ENCODE measurements around the gene CIRBP.

The CIRBP gene

DNA sequence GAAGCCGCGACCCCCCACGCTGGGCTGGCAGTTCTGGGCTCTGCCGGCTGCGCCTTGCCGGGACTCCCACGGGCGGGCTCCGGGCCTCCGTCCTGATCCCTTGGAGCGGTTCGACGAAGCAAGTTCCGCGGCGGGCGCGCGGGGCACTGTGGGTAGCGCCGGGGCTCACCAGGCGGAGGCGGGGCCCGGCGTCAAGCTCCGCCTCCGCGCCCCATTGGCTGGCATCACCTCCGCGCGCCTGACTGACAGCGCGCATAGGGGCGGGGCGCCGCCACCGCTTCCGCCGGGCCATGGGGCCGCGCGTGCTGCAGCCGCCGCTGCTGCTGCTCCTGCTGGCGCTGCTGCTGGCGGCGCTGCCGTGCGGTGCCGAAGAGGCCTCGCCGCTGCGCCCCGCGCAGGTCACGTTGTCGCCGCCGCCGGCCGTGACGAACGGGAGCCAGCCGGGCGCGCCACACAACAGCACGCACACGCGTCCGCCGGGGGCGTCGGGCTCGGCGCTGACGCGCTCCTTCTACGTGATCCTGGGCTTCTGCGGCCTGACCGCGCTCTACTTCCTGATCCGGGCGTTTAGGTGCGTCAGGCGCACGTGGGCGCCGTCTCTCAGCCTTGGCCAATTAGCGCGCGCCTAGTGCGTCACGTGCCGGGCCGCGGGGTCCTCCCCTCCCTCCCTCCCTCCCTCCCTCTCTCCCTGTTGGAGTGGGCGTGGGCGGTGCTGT lies 6.3 kb downstream of the CIRBP start, which contains the start of gene FAM174C:
Gene FAM174C, plus strand, starts transcription at position 271 of the 716 bp plus-strand sequence. Its CDS starts 20 bp downstream, at position 291.
- TF ChIP-seq SIN3A (IDR thresholded peaks at IDR 0.05; ENCODE audit: borderline replicate concordance, insufficient read depth, low read length) (peak; percentile 44; the same call in 1 of the 2 replicates), FOXP2 (optimal IDR thresholded peaks at IDR 0.05; ENCODE audit: borderline replicate concordance, extremely low read depth, extremely low read length, insufficient read depth) (no peak), POLR2AphosphoS5 (IDR thresholded peaks at IDR 0.05; ENCODE audit: low read depth, low read length) (peak; percentile 88), TAF1 (IDR thresholded peaks at IDR 0.05; ENCODE audit: borderline replicate concordance, insufficient read depth, low read length) (peak; percentile 69; the same call in 1 of the 2 replicates)
- TF ChIP-seq, protein P1, sequence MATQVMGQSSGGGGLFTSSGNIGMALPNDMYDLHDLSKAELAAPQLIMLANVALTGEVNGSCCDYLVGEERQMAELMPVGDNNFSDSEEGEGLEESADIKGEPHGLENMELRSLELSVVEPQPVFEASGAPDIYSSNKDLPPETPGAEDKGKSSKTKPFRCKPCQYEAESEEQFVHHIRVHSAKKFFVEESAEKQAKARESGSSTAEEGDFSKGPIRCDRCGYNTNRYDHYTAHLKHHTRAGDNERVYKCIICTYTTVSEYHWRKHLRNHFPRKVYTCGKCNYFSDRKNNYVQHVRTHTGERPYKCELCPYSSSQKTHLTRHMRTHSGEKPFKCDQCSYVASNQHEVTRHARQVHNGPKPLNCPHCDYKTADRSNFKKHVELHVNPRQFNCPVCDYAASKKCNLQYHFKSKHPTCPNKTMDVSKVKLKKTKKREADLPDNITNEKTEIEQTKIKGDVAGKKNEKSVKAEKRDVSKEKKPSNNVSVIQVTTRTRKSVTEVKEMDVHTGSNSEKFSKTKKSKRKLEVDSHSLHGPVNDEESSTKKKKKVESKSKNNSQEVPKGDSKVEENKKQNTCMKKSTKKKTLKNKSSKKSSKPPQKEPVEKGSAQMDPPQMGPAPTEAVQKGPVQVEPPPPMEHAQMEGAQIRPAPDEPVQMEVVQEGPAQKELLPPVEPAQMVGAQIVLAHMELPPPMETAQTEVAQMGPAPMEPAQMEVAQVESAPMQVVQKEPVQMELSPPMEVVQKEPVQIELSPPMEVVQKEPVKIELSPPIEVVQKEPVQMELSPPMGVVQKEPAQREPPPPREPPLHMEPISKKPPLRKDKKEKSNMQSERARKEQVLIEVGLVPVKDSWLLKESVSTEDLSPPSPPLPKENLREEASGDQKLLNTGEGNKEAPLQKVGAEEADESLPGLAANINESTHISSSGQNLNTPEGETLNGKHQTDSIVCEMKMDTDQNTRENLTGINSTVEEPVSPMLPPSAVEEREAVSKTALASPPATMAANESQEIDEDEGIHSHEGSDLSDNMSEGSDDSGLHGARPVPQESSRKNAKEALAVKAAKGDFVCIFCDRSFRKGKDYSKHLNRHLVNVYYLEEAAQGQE (IDR thresholded peaks at IDR 0.05; ENCODE audit: insufficient read depth in 1 of 2, low read depth in 2 of 2, low read length in 2 of 2) = no peak

DNA sequence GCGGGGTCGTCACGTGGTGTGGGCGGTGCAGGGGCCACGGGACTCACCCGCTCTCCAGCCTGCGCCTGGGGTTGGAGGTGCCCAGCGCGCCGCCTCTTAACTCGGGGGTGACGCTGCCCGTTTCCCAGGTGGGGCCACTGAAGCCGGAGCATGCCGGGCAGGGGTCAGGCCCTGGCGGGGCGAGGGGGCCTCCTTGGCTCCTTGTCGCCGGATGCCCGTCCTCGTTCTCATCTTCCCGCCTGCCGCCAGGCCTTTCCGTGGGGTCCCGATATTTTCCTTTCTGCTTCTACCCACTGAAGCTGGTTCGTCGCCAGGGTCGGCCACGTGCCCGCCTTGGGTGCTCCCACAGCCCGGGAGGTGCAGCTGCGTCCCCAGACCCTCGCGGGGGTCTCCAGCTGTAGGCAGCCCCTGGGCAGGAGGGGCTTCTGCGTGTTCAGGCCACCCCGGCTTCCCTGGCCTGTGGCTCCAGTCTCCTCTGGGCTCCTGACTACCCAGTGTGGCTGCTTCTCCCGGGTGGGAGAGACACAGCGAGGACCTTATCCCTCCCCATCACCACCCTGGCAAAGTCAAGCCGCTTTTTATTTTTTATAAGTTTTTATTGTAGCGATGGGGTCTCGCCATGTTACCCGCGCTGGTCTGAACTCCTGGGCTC lies 7.0 kb downstream of the CIRBP start:
- TF ChIP-seq, protein P1 (IDR thresholded peaks at IDR 0.05; ENCODE audit: insufficient read depth in 1 of 2, low read depth in 2 of 2, low read length in 2 of 2) = no peak
- no peak; the same call in 1 of the 2 replicates for TF ChIP-seq POLR2AphosphoS5 (IDR thresholded peaks at IDR 0.05; ENCODE audit: low read depth, low read length)
- TF ChIP-seq FOXP2 (optimal IDR thresholded peaks at IDR 0.05; ENCODE audit: borderline replicate concordance, extremely low read depth, extremely low read length, insufficient read depth) = no peak
- TF ChIP-seq SIN3A (IDR thresholded peaks at IDR 0.05; ENCODE audit: borderline replicate concordance, insufficient read depth, low read length) = peak; percentile 6; the same call in 1 of the 2 replicates

DNA sequence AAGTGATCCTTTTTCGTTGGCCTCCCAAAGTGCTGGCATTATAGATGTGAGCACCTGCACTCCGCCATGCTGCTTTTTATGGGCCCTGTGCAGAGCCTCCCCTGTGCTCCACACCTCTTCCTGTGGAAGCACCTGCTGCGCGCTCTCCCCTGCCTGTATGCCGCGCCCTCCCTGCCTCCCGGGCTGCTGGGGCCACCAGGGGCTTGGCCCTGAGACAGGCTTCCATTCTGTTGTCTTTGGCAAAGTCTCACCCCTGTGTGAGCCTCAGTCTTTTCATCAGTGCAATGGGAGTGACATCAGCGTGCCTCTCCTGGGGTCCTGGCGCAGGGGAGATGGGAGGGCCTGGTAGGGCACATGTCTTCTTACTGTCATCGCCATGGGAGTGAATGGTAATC lies 7.5 kb downstream of the CIRBP start:
- TF ChIP-seq TAF1 (IDR thresholded peaks at IDR 0.05; ENCODE audit: borderline replicate concordance, insufficient read depth, low read length) (no peak), FOXP2 (optimal IDR thresholded peaks at IDR 0.05; ENCODE audit: borderline replicate concordance, extremely low read depth, extremely low read length, insufficient read depth) (no peak), POLR2AphosphoS5 (IDR thresholded peaks at IDR 0.05; ENCODE audit: low read depth, low read length) (no peak), SIN3A (IDR thresholded peaks at IDR 0.05; ENCODE audit: borderline replicate concordance, insufficient read depth, low read length) (no peak)
- TF ChIP-seq, protein P1 (IDR thresholded peaks at IDR 0.05; ENCODE audit: insufficient read depth in 1 of 2, low read depth in 2 of 2, low read length in 2 of 2) = no peak

DNA sequence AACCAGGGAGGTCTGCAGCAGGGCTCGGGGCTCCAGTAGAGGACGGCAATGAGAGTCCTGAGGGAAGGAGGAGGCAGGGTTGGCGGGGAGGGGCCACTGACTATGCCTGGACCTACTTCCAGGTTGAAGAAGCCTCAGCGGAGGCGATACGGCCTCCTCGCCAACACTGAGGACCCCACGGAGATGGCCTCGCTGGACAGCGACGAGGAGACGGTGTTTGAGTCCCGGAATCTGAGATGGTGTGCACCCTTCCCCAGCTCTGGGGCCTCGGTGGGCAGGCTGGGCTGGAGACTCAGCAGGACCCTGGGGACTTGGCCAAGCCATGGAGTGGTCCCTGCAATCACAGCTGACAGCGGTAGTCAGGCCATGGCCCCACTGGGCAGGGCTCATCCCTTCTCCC lies 7.9 kb downstream of the CIRBP start:
- TF ChIP-seq SIN3A (IDR thresholded peaks at IDR 0.05; ENCODE audit: borderline replicate concordance, insufficient read depth, low read length) = no peak
- no peak for TF ChIP-seq TAF1 (IDR thresholded peaks at IDR 0.05; ENCODE audit: borderline replicate concordance, insufficient read depth, low read length)
- TF ChIP-seq, protein P1 (IDR thresholded peaks at IDR 0.05; ENCODE audit: insufficient read depth in 1 of 2, low read depth in 2 of 2, low read length in 2 of 2) = no peak
- TF ChIP-seq POLR2AphosphoS5 (IDR thresholded peaks at IDR 0.05; ENCODE audit: low read depth, low read length) = no peak
- TF ChIP-seq FOXP2 (optimal IDR thresholded peaks at IDR 0.05; ENCODE audit: borderline replicate concordance, extremely low read depth, extremely low read length, insufficient read depth) = no peak

Data from PFSK-1 (cell line).